Type B pancreatic cell (in vitro differentiated cells): ENCODE results near the gene DALRD3. TPM values are rescaled to one million over a fixed set of nuclear protein-coding genes. Genes with fewer than 3 reads are reported as not detected.

Experiments used
- DNase-seq: peaks from one replicate; pipeline ENCODE4 v3.0.0; 2021; ENCODE audit warnings: mixed read lengths; ENCODE audit not compliant: unreplicated experiment; ENCODE audit errors: extremely low spot score
- H3K27ac Mint-ChIP-seq: 2 replicates; pipeline ENCODE4 v1.8.0; 2021; ENCODE audit warnings: mild to moderate bottlenecking, mixed read lengths
- H3K27me3 Mint-ChIP-seq: 2 replicates; pipeline ENCODE4 v1.8.0; 2021; ENCODE audit warnings: mixed read lengths
- H3K36me3 Mint-ChIP-seq: 2 replicates; pipeline ENCODE4 v1.8.0; 2021; ENCODE audit warnings: mixed read lengths
- H3K4me1 Mint-ChIP-seq: one replicate; pipeline ENCODE4 v1.8.0; 2021; ENCODE audit warnings: mixed read lengths; ENCODE audit not compliant: unreplicated experiment
- H3K4me3 Mint-ChIP-seq: 2 replicates; pipeline ENCODE4 v1.8.0; 2021; ENCODE audit warnings: mild to moderate bottlenecking, mixed read lengths
- H3K9me3 Mint-ChIP-seq: 2 replicates; pipeline ENCODE4 v1.8.0; 2021; ENCODE audit warnings: mixed read lengths
- CTCF ChIP-seq: fragments of 200-600 bp; sonication (generic); conservative IDR thresholded peaks from 2 replicates; pipeline ENCODE4 v1.5.0; 2021; ENCODE audit warnings: antibody characterized with exemption, mild to moderate bottlenecking
- total RNA-seq: library from RNA; stranded (reverse); gene quantifications from 2 replicates; pipeline ENCODE4 v1.2.1, GENCODE V29; 2021; ENCODE audit warnings: low replicate concordance

Gene DALRD3
- total RNA-seq, 1 donor from 2014 or later, result 36.0 TPM

DNA sequence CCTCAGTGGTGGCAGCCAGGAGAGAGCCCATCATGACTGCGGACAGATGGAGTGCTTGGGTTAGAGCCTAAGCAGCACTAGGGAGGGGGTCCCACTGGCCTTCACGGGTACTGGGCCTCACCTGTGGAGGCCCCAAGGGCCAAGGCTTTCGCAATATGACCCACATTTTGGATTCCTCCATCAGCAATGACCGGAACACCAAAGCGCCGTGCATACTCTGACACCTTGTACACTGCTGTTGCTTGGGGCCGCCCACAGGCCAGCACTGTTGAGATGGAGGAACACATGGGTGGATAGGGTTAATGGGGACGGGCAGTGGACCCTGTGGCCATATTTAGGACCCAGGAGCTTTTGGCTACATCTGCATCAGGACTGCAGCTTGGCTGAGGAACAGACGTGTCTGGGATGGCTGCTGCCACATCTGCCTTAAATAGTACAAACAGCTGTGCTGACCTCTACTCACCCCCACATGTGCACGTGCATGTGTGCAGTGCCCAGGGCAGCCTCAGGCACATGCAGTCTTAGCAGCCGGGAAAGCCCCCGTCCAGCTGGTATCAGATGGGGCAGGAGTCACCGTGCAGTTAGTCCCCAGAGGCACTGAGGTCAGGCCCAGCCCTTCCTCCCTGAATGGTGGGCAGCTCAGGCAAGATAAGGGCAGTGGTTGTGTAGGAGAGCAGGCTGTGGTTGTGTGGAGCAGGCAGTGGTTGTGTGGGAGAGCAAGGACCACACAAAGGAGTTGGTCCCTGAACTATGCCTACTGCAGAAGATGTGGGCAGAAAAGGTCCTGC, 6.8 kb upstream of the DALRD3 start:
- TF ChIP-seq CTCF, result no peak
- Mint-ChIP-seq H3K4me3 (no peak overlapping the region), H3K9me3 (no peaks in the 10 kb centered on the region), H3K27me3 (no peaks in the 10 kb centered on the region), H3K27ac (peak overlapping the region; percentile 51), H3K36me3 (peaks cover 22% of the 10 kb centered on the region), H3K4me1 (peaks cover 34% of the 10 kb centered on the region)
- no peak for DNase-seq

GRCh38 chr3:49024449-49024848, 6.1 kb upstream of the DALRD3 start:
- Mint-ChIP-seq H3K27ac (no peak overlapping the region), H3K4me3 (no peak overlapping the region), H3K27me3 (no peaks in the 10 kb centered on the region), H3K9me3 (no peaks in the 10 kb centered on the region), H3K4me1 (peaks cover 29% of the 10 kb centered on the region), H3K36me3 (peaks cover 20% of the 10 kb centered on the region)
- DNase-seq, result no peak
- no peak for TF ChIP-seq CTCF

DNA sequence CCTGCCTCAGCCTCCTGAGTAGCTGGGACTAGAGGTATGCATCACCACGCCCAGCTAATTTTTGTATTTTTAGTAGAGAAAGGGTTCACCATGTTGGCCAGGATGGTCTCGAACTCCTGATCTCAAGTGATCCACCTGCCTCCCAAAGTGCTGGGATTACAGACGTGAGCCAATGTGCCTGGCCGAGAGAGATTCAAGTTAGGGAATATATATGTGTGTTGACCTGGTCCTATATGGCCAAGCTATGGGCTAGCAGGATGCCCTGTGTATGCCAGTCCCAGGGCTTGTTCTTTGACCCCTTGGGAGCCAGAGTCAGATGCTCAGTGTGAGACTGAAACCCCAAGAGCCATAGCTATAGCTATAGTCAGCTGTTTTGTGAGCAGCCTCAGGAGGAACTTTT, 5.4 kb upstream of the DALRD3 start:
- Mint-ChIP-seq H3K4me3 (peak overlapping the region; percentile 94), H3K4me1 (peaks cover 26% of the 10 kb centered on the region), H3K36me3 (peaks cover 16% of the 10 kb centered on the region), H3K27me3 (no peaks in the 10 kb centered on the region), H3K9me3 (no peaks in the 10 kb centered on the region), H3K27ac (peak overlapping the region; percentile 92)
- no peak for TF ChIP-seq CTCF
- DNase-seq, result no peak

- Mint-ChIP-seq H3K4me1 (peaks cover 19% of the 10 kb centered on the region), H3K36me3 (peaks cover 12% of the 10 kb centered on the region), H3K27me3 (no peaks in the 10 kb centered on the region), H3K9me3 (no peaks in the 10 kb centered on the region), H3K4me3 (peak overlapping the region; percentile 94), H3K27ac (peak overlapping the region; percentile 92)
- DNase-seq, result no peak
- no peak for TF ChIP-seq CTCF
Observed at GRCh38 chr3:49022688-49023171, 4.3 kb upstream of the DALRD3 start.

DNA sequence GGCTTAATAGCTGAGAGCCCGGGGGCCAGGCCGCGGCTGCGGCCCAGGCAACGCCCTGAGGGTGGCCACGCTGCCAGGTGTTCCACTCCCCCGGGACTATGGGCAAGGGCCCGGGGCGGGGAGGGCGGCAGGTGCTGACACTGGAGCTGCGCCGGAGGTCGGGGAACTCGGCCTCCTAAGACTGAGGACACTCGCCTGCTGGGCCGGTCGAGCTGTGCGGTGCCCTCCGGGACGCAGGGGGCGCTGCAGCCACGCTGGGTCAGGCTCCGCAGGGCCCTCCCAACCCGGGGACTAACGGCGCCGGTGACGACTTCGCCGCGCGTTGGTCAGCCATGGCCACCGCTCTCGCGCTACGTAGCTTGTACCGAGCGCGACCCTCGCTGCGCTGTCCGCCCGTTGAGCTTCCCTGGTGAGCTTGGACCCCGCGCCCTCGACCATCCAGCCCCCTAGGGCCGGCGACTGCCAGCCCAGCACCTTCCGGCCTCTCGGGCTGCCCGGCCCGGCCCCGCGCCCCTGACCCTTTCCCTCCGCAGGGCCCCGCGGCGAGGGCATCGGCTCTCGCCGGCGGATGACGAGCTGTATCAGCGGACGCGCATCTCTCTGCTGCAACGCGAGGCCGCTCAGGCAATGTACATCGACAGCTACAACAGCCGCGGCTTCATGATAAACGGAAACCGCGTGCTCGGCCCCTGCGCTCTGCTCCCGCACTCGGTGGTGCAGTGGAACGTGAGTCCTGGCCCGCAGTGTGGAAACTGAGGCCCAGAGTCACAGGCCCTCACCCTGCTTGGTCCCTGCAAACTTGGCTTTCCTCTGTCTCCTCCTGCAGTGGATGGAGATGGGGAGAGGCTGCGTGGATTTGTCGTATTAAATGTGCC, 3.7 kb upstream of the DALRD3 start, which contains the start of gene NDUFAF3:
Gene NDUFAF3, plus strand, starts transcription at position 309 of the 875 bp plus-strand sequence. Its CDS starts 24 bp downstream, at position 333.
- no peaks in the 10 kb centered on the region for H3K27me3 Mint-ChIP-seq
- H3K36me3 Mint-ChIP-seq, result peaks cover 8% of the 10 kb centered on the region
- peak; percentile 98 for DNase-seq
- peak; percentile 99 for TF ChIP-seq CTCF
- peaks cover 15% of the 10 kb centered on the region for H3K4me1 Mint-ChIP-seq
- peak within 1 kb of the TSS; percentile 97 for H3K27ac Mint-ChIP-seq
- H3K4me3 Mint-ChIP-seq, result peak within 1 kb of the TSS; percentile 96
- H3K9me3 Mint-ChIP-seq, result no peaks in the 10 kb centered on the region
